C4-2B (cell line): ENCODE measurements around the gene BNC2.

ENCODE experiments used
- H3K27ac ChIP-seq: fragments of 450-650 bp; 2 replicates; pipeline ENCODE4 v1.5.1; 2017
- ZFX ChIP-seq: fragments of 450-650 bp; IDR thresholded peaks from 2 replicates; pipeline ENCODE4 v1.6.1; 2017
- TF ChIP-seq, protein P1 (sequence below): fragments of 450-650 bp; conservative IDR thresholded peaks from 2 replicates; pipeline ENCODE4 v1.5.1; 2017; ENCODE audit warnings: mild to moderate bottlenecking

Gene BNC2

DNA sequence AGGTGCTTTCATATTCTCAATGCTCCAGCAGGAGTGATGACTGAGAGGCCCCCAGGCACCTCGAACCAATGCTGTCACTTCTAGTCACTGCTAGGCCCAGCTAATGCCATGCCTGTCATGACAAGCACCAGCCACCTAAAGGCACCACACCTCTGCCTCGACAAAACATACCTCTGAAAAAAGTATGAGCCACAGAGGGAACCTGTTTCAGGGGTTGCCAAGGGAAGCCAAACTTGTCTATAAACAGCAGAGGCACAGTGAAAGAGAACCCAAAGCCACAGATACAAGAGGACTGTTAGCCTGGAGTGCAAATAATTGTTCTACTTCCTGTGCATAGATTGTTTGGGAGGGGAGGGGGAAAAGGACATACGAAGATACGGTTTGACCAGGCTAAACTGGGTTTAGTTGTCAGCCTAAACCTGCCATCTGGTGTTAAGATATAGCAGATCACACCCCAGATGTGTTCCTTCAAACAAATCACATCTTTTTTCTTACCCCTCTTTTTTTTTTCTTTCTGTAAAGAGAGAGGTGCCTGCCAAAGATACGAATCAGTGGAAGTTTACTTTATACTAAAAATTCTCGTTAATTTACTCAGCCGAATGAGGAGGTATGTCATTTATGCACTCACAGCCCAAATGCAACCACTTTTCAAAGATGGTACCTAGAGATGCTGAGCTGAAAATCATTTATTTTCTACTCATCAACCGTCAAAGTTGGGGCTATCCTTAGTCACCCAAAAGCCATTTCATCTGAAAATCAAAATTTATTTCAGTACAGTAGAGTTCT, 45.7 kb downstream of the BNC2 start:
- no peak for TF ChIP-seq ZFX
- TF ChIP-seq, protein P1, sequence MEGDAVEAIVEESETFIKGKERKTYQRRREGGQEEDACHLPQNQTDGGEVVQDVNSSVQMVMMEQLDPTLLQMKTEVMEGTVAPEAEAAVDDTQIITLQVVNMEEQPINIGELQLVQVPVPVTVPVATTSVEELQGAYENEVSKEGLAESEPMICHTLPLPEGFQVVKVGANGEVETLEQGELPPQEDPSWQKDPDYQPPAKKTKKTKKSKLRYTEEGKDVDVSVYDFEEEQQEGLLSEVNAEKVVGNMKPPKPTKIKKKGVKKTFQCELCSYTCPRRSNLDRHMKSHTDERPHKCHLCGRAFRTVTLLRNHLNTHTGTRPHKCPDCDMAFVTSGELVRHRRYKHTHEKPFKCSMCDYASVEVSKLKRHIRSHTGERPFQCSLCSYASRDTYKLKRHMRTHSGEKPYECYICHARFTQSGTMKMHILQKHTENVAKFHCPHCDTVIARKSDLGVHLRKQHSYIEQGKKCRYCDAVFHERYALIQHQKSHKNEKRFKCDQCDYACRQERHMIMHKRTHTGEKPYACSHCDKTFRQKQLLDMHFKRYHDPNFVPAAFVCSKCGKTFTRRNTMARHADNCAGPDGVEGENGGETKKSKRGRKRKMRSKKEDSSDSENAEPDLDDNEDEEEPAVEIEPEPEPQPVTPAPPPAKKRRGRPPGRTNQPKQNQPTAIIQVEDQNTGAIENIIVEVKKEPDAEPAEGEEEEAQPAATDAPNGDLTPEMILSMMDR, result peak; percentile 47
- no peak overlapping the region for H3K27ac ChIP-seq

DNA sequence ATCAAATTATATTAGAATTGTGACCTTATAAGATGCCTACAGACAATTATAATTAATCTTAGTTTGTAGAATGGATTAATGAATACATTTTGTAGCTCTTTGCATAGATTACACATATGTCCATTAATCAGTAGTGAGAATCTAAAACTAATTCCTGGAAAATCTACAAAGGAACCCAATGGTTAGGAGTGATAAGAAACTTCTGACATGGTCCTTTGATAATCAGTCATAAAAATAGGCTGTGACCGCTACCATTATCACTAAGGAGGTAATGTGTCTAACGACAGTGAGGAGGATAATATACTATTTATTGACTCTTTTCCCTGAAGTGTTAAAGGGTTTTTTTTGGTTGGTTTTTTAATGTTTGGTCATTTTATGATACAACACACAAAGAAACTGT, 46.6 kb downstream of the BNC2 start:
- no peak overlapping the region for H3K27ac ChIP-seq
- TF ChIP-seq, protein P1, result no peak
- no peak for TF ChIP-seq ZFX

DNA sequence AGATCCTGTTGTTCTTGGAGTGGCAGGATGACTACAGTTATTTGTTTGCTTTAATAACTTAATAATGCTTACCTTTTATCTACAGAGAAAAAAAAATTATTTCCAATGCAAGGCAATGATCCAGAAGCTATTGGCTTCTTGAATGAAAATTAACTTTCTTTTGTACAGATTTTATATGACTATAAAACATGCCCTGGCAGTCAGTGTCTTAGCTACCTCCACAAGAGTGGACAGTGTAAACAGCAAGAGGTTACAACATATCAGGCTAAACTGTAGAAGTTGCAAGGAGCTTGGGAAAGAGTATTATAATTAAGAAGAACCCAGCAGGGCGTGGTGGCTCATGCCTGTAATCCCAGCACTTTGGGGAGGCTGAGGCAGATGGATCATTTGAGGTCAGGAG, 49.1 kb downstream of the BNC2 start:
- TF ChIP-seq, protein P1, result no peak
- TF ChIP-seq ZFX, result no peak
- no peak overlapping the region for H3K27ac ChIP-seq

DNA sequence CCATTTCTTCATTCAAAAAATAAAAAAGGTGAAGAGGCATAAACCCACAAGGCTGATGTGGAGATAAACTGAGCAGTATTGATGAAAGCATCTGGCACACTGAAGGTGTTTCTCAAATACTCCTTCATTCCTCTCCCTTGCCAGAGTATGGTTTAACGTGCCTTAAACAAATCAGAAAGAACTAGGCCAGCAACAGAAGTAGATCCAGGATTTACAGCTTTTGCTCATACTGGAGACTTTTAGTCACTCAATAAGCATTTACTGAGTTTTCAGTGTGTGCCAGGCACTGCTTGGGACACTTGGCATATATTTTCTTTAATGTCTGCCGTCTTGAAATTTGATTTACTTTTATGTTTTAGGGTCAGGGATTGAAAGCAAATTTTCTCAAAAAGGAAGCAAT, 53.0 kb downstream of the BNC2 start:
- H3K27ac ChIP-seq, result no peak overlapping the region
- TF ChIP-seq ZFX, result no peak
- TF ChIP-seq, protein P1, result no peak

DNA sequence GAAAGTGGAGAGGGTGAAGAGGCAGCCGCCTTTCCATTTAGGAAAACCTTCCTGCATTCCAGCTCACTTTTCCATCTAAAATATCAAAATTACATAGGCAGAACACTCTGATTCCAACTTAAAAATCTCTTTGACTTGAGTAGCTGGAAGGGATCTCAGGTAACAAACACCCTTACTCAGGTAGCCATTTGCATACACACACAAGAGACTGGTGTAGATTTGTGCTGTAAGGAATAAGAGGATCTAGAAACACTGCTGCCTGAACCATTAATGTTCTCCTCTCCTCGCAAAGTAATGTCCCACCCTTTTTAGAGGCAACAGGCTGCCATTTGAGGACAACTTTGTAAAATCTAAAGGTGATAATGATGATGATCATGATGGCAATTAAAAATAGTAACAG, 53.5 kb downstream of the BNC2 start:
- H3K27ac ChIP-seq, result no peak overlapping the region

DNA sequence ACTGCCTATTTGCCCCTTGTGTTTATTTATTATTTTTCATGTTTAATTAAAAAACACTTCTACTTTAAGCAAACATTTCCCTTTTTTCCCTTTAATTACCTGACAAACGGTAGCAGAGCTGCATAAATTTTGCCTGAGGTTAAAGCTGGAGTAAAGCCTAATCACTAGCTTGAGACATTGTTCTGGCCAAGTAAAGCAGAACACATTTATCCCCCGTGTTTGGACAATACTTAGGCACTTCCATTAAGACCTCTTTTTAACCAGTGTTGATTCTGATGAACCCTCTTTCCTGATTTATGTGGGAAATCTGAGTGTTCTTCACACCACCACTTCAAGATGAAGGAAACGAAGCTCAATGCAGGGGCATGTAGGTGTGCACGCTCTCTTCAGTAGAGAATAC, 54.5 kb downstream of the BNC2 start:
- no peak for TF ChIP-seq ZFX
- TF ChIP-seq, protein P1, result no peak
- H3K27ac ChIP-seq, result no peak overlapping the region

More for the DNA sequence above, 53.5 kb downstream of the BNC2 start:
- TF ChIP-seq, protein P1, result no peak
- TF ChIP-seq ZFX, result no peak

DNA sequence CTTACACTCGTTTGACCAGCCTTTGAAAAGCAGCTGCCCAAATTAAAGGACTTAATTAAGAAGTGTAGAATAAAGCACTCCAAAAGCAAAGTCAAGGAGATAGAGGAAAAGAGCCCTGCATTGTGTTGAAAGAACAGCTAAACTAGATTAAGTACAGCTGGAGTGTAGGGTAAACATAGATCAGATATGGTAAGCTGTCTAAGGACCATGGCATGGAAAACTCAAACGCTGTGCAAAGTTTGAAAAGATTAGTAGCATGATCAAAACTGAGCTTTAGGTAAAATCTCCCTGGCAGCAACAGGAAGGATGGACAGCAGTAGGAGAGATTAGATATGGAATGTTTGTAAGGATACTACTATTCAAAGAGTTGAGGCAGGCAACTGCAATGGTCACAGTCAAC, 55.4 kb downstream of the BNC2 start:
- no peak for TF ChIP-seq ZFX
- TF ChIP-seq, protein P1, result no peak
- no peak overlapping the region for H3K27ac ChIP-seq
